PC-9 (cell line): ENCODE data around the gene DYRK3.

ENCODE experiments used
- EZH2 ChIP-seq: fragments of 200-600 bp; sonication (generic); IDR thresholded peaks from 2 replicates; pipeline ENCODE4 v1.8.0; 2017; ENCODE audit warnings: antibody characterized with exemption, low read depth
- TF ChIP-seq, protein P1 (sequence below): fragments of 200-600 bp; sonication (generic); conservative IDR thresholded peaks from 2 replicates; pipeline ENCODE4 v1.6.1; 2017; ENCODE audit warnings: mixed run types, antibody characterized with exemption, mild to moderate bottlenecking, moderate library complexity

GRCh38 chr1:206591226-206591625 lies 44.1 kb upstream of the DYRK3 start:
- TF ChIP-seq, protein P1, sequence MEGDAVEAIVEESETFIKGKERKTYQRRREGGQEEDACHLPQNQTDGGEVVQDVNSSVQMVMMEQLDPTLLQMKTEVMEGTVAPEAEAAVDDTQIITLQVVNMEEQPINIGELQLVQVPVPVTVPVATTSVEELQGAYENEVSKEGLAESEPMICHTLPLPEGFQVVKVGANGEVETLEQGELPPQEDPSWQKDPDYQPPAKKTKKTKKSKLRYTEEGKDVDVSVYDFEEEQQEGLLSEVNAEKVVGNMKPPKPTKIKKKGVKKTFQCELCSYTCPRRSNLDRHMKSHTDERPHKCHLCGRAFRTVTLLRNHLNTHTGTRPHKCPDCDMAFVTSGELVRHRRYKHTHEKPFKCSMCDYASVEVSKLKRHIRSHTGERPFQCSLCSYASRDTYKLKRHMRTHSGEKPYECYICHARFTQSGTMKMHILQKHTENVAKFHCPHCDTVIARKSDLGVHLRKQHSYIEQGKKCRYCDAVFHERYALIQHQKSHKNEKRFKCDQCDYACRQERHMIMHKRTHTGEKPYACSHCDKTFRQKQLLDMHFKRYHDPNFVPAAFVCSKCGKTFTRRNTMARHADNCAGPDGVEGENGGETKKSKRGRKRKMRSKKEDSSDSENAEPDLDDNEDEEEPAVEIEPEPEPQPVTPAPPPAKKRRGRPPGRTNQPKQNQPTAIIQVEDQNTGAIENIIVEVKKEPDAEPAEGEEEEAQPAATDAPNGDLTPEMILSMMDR = no peak
- no peak for TF ChIP-seq EZH2
